ENCODE measurements around the gene ELOVL7. TPM values are rescaled to one million over a fixed set of nuclear protein-coding genes. Genes with fewer than 3 reads are reported as not detected.
"Not testable (repeated sequence)": the region's sequence is repeated elsewhere in the genome, so short reads cannot be mapped to it uniquely, and the experiment has no call there.

The ELOVL7 gene
- polyA plus RNA-seq, 5 donors, result 1.8 to 5.0 (median 3.9) TPM

DNA sequence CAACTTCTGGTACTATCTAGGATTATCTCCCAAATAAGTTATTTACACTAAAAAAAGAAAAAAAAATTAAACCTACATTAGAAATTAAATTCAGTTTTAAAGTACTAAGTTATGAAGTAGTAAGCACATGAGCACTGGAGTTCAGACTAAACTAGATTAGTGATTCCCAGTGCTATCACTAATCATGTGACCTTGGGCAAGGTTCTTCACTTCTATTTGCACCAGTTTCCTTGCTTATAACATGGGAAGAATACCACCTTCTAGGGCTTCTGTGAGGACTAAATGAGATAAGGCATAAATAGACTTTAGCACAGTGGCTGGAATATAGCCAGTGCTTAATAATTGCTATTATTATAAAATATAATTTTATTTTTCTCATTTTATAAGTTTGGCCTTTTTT lies 10.5 kb downstream of the ELOVL7 start:
- no peak for DNase-seq

DNA sequence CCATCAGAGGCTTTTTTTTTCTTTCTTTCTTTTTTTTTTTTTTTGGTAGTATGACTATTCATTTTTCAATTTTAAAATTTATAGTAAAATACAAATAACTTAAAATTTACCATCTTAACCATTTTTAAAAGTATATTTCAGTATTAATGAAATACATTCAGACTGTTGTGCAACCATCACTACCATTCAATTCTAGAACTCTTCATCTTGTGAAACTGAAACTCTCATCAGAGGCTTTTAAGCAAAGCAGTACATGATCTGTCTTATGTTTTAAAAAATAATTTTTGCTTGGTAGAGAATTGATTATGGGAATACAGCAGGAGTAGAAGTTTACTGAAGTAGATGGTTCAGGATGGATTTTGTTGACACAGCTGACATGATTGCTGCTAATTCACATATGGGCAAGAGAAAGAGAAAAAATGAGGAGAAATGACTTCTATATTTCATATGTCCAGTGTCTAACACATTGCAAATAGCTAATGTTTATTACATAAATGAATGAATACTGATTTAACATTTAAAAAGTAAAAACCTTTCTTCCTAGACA lies 13.4 kb downstream of the ELOVL7 start:
- no peak for DNase-seq

GRCh38 chr5:60829490-60830266 lies 14.4 kb downstream of the ELOVL7 start:
- no peak for DNase-seq

GRCh38 chr5:60827201-60827600 lies 16.9 kb downstream of the ELOVL7 start:
- no peak for DNase-seq

GRCh38 chr5:60826653-60827052 lies 17.4 kb downstream of the ELOVL7 start:
- DNase-seq, result no peak

GRCh38 chr5:60823574-60823973 lies 20.5 kb downstream of the ELOVL7 start:
- DNase-seq, result no peak

DNA sequence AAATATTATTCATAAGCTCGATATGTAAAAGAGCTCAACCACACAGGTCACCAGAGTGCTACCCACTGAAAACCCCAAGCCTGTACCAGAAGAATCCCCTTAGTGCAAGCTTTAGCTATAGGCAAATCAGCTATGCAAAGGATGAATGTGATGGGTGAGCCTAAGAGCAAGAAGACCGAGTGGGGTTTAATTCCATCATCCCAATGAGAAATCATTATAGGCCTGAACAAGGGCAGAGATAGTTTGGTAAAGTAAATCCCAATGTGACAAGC lies 21.8 kb downstream of the ELOVL7 start:
- DNase-seq, result no peak

DNA sequence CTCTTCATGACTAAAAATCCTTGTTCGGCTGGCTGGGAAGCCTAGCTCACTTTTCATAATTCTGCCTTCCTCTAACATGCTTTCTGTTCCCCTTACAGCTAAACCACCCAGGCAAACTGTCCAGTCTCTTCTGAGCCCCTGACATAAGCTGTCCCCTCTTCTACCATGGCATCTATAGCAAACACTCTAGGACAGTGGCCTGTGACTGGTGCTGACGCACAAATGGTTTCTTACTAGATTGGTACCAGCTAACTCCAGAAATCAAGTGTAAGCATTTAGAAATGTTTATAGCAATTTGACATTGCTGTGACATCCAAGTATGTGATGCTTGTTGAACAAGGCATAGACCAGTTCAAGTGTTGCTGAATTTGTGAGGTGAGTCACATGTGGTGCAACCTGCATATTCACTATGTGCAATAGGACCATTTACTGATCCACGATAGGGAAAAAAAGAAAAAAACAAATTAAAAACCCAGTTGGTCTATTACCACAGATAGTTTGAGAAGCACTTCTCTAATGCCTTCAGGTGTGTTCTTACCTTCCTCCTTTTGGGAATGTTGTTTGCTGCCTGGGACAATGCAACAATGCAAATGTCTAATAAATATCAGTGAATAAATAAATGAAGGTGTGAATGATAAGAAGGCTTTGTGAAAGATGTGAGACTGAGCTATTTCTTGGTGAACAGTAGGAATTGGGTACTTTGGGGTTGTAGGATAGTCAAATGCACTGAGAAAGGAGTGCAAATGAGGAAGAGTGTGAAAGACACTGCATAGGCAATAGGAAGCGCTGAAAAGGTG lies 22.4 kb downstream of the ELOVL7 start:
- no peak for DNase-seq

DNA sequence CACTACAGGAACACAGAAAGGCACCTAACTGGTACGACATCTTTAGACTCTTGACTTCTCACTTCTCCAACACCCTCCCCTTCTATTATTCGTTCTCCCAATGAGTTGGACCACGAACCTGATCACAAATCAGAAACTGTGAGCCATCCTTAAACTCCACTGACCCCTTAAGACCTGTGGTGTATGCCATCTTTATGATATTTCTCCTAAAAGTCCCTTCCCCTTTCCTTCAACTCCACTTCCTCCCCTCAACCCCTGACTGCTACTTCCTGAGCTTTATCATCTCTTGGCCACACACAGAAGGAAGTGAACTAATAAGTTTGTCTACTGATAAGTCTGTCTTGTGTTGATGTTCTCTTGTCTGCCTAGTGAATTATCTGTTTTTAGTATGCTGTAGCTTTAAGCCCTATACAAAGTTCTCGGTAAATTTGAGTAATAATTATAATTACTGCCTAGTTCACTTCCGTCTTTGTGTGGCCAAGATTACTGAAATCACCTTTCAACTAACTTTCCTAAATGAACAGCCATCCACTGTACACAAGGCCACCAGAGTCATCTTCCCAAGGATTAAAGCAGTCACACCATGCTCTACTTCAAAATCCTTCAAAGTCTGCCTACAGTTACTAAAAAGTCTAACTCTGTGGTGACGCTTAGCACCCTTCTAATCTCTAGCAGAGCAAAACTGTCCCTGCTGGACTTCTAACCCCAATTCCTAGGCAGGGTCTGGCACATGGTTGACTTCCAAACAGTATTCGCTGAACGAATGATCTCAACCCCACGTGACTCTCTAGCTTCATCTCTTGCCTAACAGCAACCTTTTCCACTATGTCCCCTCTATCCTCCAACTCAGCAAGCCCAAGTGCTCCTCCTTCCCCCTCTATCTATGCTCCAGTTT lies 23.2 kb downstream of the ELOVL7 start:
- DNase-seq, result no peak

GRCh38 chr5:60816138-60816537 lies 27.9 kb downstream of the ELOVL7 start:
- DNase-seq, result not testable (repeated sequence)

DNA sequence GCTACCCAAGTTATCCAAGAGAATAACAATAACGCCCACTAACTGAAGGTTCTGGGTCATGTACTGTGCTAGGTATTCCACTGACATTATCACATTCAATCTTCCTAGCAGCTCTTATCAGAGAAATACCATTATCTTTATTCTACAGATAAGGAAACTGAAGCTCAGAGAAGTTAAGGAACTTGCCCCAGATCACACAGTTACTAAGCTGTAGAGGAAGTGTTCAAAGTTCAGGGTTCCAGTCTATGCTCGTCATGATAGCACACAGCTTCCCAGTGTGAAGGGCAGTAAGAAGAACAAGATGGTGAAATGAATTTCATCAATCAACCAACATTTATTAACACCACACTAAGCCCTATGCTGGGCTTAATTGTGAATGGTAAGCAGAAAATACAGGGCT lies 29.6 kb downstream of the ELOVL7 start:
- no peak for DNase-seq

DNA sequence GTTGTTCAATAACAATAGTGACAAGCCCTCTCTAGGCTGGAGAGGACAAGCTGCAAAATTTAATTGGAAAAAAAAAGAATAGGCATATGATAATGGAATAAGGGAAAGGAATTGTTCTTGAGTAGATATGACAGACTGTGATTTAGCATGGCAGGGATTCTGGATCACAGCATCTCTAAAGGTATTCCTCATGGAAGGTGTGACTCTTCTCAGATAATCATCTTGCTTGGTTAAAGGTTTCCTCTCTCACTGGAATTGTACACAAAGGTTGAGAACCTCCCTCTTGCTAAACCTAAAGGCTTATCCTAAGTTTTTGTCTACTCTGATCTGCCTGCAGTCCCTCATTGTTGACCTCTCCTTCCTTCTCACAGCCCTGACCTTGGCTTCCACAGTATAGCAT lies 31.6 kb downstream of the ELOVL7 start:
- no peak for DNase-seq

- DNase-seq, result no peak
These were observed 33.0 kb downstream of the ELOVL7 start for GRCh38 chr5:60811105-60811504.

DNA sequence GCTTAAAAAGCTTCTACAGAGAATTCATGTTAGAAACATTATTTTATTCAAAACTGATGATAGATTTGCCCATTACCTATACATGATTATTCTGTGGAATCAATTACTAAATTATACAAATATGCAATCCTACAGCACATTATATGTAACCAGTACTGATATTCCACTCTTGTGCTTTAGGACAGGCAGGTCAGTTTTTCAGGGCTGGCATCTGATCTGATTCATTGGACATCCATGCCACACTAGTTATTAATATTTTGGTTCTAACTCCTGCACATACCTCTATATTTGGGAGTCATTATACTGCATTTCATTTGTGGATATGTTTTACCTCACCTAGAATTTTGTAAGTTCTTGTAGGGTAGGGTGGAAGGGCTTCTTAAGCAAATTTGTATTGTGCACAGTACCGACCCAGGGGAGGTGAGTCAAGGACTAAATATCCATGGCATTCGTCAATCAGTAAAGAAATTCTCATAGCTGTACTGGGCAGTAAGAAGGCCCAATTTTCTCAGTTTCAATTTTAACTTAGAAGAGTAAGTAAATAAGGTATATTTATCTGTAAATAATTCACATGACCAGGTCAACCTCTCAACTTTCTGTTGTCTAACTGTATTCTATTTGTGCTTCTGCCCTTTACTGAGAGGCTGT lies 33.5 kb downstream of the ELOVL7 start:
- no peak for DNase-seq

DNA sequence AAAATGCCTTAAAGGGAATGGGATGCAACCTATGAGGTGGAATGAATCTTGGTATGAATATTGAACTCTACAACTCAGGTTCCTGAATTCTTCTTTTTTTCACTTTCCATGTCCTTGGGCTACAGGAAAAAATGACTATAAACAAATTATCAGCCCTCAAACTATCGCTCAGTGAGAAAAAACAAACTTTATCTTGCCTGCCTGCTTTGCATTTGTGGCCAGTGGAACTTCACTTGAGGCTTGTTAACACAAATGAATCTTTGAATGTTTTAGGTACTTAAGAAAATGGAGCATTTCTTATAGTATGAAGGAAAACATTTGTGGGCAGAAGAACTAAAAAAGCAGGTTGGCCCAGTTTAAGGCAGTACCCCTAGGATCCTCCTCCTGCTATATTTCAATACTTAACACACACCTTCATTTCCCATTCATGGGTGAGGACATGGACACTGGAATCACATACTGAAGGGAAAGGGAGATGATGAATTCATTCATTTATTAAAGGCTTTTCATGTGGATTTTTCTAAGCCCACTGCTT lies 34.1 kb downstream of the ELOVL7 start:
- peak; percentile 4 to 7 for DNase-seq

GRCh38 chr5:60806591-60807243 lies 37.4 kb downstream of the ELOVL7 start:
- no peak for DNase-seq

DNA sequence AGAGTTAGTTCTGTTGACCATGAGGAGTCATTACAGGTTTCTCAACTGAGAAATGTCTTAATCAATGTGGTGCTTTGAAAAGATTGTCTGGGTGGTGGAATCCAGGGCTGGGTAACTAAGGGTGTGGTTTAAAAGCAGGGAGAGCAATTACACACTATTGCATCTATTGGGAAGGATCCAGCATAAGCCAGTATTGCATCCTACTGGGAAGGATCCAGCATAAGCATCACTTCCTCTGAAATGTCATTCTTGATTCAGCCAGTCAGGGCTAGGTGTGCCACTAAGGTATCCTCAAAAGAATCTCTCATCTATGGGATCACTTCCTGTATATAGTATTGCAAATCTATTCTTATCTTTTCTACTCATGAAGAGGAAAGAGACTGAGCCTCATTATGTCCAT lies 38.6 kb downstream of the ELOVL7 start:
- no peak for DNase-seq

DNA sequence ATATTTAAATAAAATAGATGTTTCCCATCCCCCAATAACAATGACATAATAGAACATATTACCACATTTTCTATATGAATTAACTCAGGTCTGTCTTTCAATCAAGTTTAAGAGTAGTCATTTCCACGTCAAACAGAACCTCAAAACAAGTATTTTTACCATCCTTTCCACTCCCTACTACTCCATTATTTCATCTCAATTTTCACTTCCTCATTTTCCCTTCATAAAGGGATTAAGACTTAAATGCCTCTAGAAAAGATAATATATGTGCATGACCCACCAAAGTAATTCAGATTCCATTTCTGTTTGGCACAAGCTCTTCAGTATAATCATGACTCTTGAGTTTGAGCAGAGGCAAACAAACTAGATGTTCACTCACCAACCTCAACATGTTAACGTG lies 40.4 kb downstream of the ELOVL7 start:
- no peak for DNase-seq

GRCh38 chr5:60802986-60803385 lies 41.1 kb downstream of the ELOVL7 start:
- DNase-seq, result no peak

- DNase-seq, result no peak
These were observed 41.8 kb downstream of the ELOVL7 start for GRCh38 chr5:60802226-60802625.
